HepG2 (cell line): ENCODE data around the gene PELI3. TPM values are rescaled to one million over a fixed set of nuclear protein-coding genes. Genes with fewer than 3 reads are reported as not detected.

ENCODE experiments used
- CREM ChIP-seq, 2 experiments: sonication (generic) in 1 of 2; formaldehyde crosslinking in 1 of 2; IDR thresholded peaks; 2 replicates each; pipeline versions ENCODE4 v1.4.0 to v1.6.1; 2016 to 2020; ENCODE audit warnings: antibody characterized with exemption in 1 of 2, mild to moderate bottlenecking in 1 of 2, missing genetic modification reagents in 1 of 2
- DDIT3 ChIP-seq: sonication (generic); formaldehyde crosslinking; IDR thresholded peaks from 2 replicates; pipeline ENCODE4 v1.4.0; 2020; ENCODE audit warnings: mild to moderate bottlenecking, missing genetic modification reagents
- ELF3 ChIP-seq: IDR thresholded peaks from 2 replicates; pipeline ENCODE4 v1.6.1; 2016; ENCODE audit warnings: missing genetic modification reagents, missing compliant biosample characterization
- FOXA1 ChIP-seq, 2 experiments: fragments of 450-650 bp in 1 of 2; sonication (generic) in 1 of 2; formaldehyde crosslinking in 1 of 2; IDR thresholded peaks; 2 replicates each; pipeline versions ENCODE4 v1.4.0 to v1.6.1; 2016 to 2020; ENCODE audit warnings: missing genetic modification reagents in 1 of 2
- FOXP1 ChIP-seq, 2 experiments: fragments of 450-650 bp in 1 of 2; IDR thresholded peaks; 2 replicates each; pipeline ENCODE4 v1.6.1; 2017 to 2018; ENCODE audit warnings: antibody characterized with exemption in 1 of 2
- IRF2 ChIP-seq: IDR thresholded peaks from 2 replicates; pipeline ENCODE4 v1.6.1; 2018; ENCODE audit warnings: missing genetic modification reagents, missing compliant biosample characterization
- MEIS1 ChIP-seq: sonication (generic); formaldehyde crosslinking; IDR thresholded peaks from 2 replicates; pipeline ENCODE4 v1.9.0; 2021; ENCODE audit warnings: mild to moderate bottlenecking, missing genetic modification reagents, moderate library complexity, borderline replicate concordance
- POLR2A ChIP-seq, 2 experiments: IDR thresholded peaks; 2 replicates each; pipeline ENCODE4 v1.6.1; 2011; ENCODE audit warnings: low read depth in 2 of 2, low read length in 2 of 2, mild to moderate bottlenecking in 1 of 2, moderate library complexity in 1 of 2; ENCODE audit not compliant: insufficient read depth in 1 of 2
- SMAD9 ChIP-seq: sonication (generic); formaldehyde crosslinking; IDR thresholded peaks from 2 replicates; pipeline ENCODE4 v1.5.1; 2020; ENCODE audit warnings: mild to moderate bottlenecking, missing genetic modification reagents
- SNAPC2 ChIP-seq: sonication (generic); formaldehyde crosslinking; IDR thresholded peaks from 2 replicates; pipeline ENCODE4 v1.8.1; 2022; ENCODE audit warnings: mild to moderate bottlenecking, missing genetic modification reagents
- ZNF232 ChIP-seq: sonication (generic); formaldehyde crosslinking; IDR thresholded peaks from 2 replicates; pipeline ENCODE4 v1.4.0; 2020; ENCODE audit warnings: missing genetic modification reagents, borderline replicate concordance
- ZNF546 ChIP-seq: sonication (generic); formaldehyde crosslinking; conservative IDR thresholded peaks from 2 replicates; pipeline ENCODE4 v1.8.1; 2023; ENCODE audit warnings: mild to moderate bottlenecking, missing genetic modification reagents
- ZNF576 ChIP-seq: sonication (generic); formaldehyde crosslinking; IDR thresholded peaks from 2 replicates; pipeline ENCODE4 v1.4.0; 2020; ENCODE audit warnings: mild to moderate bottlenecking, missing genetic modification reagents
- ZNF616 ChIP-seq: sonication (generic); formaldehyde crosslinking; IDR thresholded peaks from 2 replicates; pipeline ENCODE4 v1.5.0; 2020; ENCODE audit warnings: low read depth, mild to moderate bottlenecking, missing genetic modification reagents
- ZNF737 ChIP-seq: sonication (generic); formaldehyde crosslinking; IDR thresholded peaks from 2 replicates; pipeline ENCODE4 v1.5.0; 2020; ENCODE audit warnings: missing genetic modification reagents, mild to moderate bottlenecking, borderline replicate concordance
- ZNF766 ChIP-seq: sonication (generic); formaldehyde crosslinking; IDR thresholded peaks from 2 replicates; pipeline ENCODE4 v1.5.0; 2020; ENCODE audit warnings: missing genetic modification reagents, borderline replicate concordance
- ZSCAN21 ChIP-seq: sonication (generic); formaldehyde crosslinking; IDR thresholded peaks from 2 replicates; pipeline ENCODE4 v1.8.0; 2022; ENCODE audit warnings: mild to moderate bottlenecking, missing genetic modification reagents, moderate library complexity, borderline replicate concordance
- ZUFSP ChIP-seq: sonication (generic); formaldehyde crosslinking; IDR thresholded peaks from 2 replicates; pipeline ENCODE4 v1.9.0; 2021; ENCODE audit warnings: missing genetic modification reagents, mild to moderate bottlenecking, borderline replicate concordance
- polyA plus RNA-seq, 8 experiments: library from polyadenylated mRNA; depleted of rRNA in 3 of 8; stranded (reverse) in 7 of 8; unstranded in 1 of 8; fragments of >200 nt; fragmentation: Illumina TruSeq in 4 of 8; extraction: Trizol in 4 of 8; gene quantifications; 2 replicates each; pipeline versions ENCODE4 v1.2.1 to v1.2.3, GENCODE V29; 2011 to 2016; ENCODE audit warnings: low read depth in 4 of 8, missing spikeins in 1 of 8, mixed read lengths in 1 of 8; ENCODE audit not compliant: insufficient read depth in 1 of 8
- total RNA-seq, 5 experiments: library from RNA; depleted of rRNA; stranded (reverse); fragments of >200 nt; fragmentation: Illumina TruSeq; extraction: Trizol; gene quantifications; 2 replicates each; pipeline ENCODE4 v1.2.3, GENCODE V29; 2016; ENCODE audit warnings: low read depth in 1 of 5
- TF ChIP-seq, protein P1 (sequence below): sonication (generic); formaldehyde crosslinking; IDR thresholded peaks from 2 replicates; pipeline ENCODE4 v1.4.0; 2020; ENCODE audit warnings: missing genetic modification reagents
- TF ChIP-seq, protein P2 (sequence below): sonication (generic); formaldehyde crosslinking; IDR thresholded peaks from 2 replicates; pipeline ENCODE4 v1.8.0; 2022; ENCODE audit warnings: low read depth, missing genetic modification reagents

PELI3 gene
- total and polyA plus RNA-seq, 2 of the 13 experiments (the other 11 are each of a cell fraction or from before 2014, with no cell fraction given): 2.0 to 4.0 TPM

DNA sequence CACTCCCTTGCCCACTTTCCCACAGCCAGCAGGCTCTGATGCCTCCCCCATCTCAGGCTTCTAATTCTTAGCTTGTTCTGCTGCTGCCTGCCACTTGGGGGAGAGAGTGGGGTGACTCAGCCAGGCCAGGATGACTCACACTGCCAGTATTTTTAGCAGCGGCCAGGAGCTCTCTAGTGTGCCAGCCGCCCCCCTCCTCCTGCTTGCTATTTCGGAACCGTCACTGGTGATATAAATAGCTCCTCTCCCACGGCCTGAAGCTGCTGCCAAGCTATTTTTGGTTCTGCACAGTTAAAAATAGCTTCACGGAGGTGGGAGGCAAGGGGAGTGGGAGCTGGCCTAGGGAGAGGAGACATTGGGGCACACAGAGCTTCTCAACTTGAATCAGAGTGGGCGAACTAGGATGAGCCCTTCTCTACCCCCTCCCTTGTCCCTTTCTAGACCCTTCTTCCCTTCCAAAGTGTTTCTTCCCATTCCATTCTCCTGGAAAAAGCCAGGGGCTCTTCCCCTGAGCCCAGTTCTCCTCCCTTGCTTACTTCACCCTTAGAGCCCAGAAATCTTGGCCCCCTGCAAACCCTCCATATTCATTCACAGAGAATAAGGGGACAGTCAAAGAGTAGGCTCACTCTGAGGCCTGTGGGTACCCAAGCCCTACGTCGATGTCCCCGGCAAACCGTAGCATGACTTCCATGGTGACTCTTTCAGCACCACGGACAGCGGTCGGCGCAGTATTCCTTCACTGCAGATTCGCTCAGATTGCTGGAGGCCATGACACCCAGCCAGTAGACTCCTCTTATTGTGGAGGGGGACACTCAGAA, 48.3 kb upstream of the PELI3 start (continued):
- TF ChIP-seq FOXA1 (IDR thresholded peaks at IDR 0.05): no peak
- TF ChIP-seq FOXA1 (CRISPR knock-in tag; IDR thresholded peaks at IDR 0.05): no peak
- TF ChIP-seq POLR2A (IDR thresholded peaks at IDR 0.05; ENCODE audit: insufficient read depth in 1 of 2, low read depth in 2 of 2, low read length in 2 of 2): no peak
- TF ChIP-seq ZSCAN21: peak; percentile 87
- TF ChIP-seq SMAD9: peak; percentile 95
- no peak for TF ChIP-seq MEIS1 (CRISPR knock-in tag)
- no peak for TF ChIP-seq FOXP1 (IDR thresholded peaks at IDR 0.05)
- TF ChIP-seq FOXP1 (CRISPR knock-in tag; IDR thresholded peaks at IDR 0.05): no peak
- no peak for TF ChIP-seq DDIT3 (CRISPR knock-in tag)
- TF ChIP-seq, protein P1, sequence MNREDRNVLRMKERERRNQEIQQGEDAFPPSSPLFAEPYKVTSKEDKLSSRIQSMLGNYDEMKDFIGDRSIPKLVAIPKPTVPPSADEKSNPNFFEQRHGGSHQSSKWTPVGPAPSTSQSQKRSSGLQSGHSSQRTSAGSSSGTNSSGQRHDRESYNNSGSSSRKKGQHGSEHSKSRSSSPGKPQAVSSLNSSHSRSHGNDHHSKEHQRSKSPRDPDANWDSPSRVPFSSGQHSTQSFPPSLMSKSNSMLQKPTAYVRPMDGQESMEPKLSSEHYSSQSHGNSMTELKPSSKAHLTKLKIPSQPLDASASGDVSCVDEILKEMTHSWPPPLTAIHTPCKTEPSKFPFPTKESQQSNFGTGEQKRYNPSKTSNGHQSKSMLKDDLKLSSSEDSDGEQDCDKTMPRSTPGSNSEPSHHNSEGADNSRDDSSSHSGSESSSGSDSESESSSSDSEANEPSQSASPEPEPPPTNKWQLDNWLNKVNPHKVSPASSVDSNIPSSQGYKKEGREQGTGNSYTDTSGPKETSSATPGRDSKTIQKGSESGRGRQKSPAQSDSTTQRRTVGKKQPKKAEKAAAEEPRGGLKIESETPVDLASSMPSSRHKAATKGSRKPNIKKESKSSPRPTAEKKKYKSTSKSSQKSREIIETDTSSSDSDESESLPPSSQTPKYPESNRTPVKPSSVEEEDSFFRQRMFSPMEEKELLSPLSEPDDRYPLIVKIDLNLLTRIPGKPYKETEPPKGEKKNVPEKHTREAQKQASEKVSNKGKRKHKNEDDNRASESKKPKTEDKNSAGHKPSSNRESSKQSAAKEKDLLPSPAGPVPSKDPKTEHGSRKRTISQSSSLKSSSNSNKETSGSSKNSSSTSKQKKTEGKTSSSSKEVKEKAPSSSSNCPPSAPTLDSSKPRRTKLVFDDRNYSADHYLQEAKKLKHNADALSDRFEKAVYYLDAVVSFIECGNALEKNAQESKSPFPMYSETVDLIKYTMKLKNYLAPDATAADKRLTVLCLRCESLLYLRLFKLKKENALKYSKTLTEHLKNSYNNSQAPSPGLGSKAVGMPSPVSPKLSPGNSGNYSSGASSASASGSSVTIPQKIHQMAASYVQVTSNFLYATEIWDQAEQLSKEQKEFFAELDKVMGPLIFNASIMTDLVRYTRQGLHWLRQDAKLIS (CRISPR knock-in tag): no peak
- TF ChIP-seq, protein P2, sequence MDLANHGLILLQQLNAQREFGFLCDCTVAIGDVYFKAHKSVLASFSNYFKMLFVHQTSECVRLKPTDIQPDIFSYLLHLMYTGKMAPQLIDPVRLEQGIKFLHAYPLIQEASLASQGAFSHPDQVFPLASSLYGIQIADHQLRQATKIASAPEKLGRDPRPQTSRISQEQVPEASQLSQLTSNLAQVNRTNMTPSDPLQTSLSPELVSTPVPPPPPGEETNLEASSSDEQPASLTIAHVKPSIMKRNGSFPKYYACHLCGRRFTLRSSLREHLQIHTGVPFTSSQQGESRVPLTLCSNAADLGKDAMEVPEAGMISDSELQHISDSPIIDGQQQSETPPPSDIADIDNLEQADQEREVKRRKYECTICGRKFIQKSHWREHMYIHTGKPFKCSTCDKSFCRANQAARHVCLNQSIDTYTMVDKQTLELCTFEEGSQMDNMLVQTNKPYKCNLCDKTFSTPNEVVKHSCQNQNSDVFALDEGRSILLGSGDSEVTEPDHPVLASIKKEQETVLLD (CRISPR knock-in tag): peak; percentile 48; the same call in 1 of the 2 replicates
- peak; percentile 78 for TF ChIP-seq ELF3 (CRISPR knock-in tag)
- no peak for TF ChIP-seq CREM (IDR thresholded peaks at IDR 0.05)
- no peak for TF ChIP-seq CREM (CRISPR knock-in tag; IDR thresholded peaks at IDR 0.05)
- peak; percentile 82; the same call in 1 of the 2 replicates for TF ChIP-seq ZNF766 (CRISPR knock-in tag)
- peak; percentile 97; the same call in 1 of the 2 replicates for TF ChIP-seq ZNF232 (CRISPR knock-in tag)
- no peak for TF ChIP-seq ZUFSP (CRISPR knock-in tag)
- TF ChIP-seq ZNF737 (CRISPR knock-in tag): 0 out of 2 replicates have a peak, but pooled peaks have one; percentile 82
- peak; percentile 63; the same call in 1 of the 2 replicates for TF ChIP-seq IRF2 (CRISPR knock-in tag)
- TF ChIP-seq SNAPC2 (CRISPR knock-in tag): peak; percentile 75; the same call in 1 of the 2 replicates
- no peak for TF ChIP-seq ZNF576 (CRISPR knock-in tag)
- TF ChIP-seq ZNF616 (CRISPR knock-in tag): peak; percentile 72; the same call in 1 of the 2 replicates
- TF ChIP-seq ZNF546 (CRISPR knock-in tag): no peak
